Tibial artery (tissue), 4 donors: Measurements from ENCODE around the gene FBN1.
A peak's percentile ranks its signal among the peaks of the same experiment; 100 is the strongest.

Experiments used
- DNase-seq, 2 donors: peaks; one replicate each; pipeline ENCODE4 v3.0.0-alpha.2; 2019
- H3K27ac ChIP-seq, 2 donors: fragments of 200-600 bp; sonication (generic) in 1 of 2; 1 replicate in 1 of 2; 2 replicates in 1 of 2; pipeline ENCODE4 v1.5.1; 2018 to 2019; ENCODE audit warnings: mild to moderate bottlenecking in 1 of 2
- H3K27me3 ChIP-seq, 2 donors: fragments of 200-600 bp; sonication (generic) in 1 of 2; one replicate each; pipeline versions ENCODE4 v1.5.1 to v1.6.0; 2016 to 2019
- H3K36me3 ChIP-seq, 3 donors: fragments of 200-600 bp; sonication (generic) in 2 of 3; one replicate each; pipeline ENCODE4 v1.5.1; 2016 to 2019; ENCODE audit warnings: mild to moderate bottlenecking in 2 of 3
- H3K4me1 ChIP-seq, 4 donors: fragments of 200-600 bp; sonication (generic) in 2 of 4; 1 replicate in 3 of 4; 2 replicates in 1 of 4; pipeline ENCODE4 v1.5.1; 2016 to 2019
- H3K4me3 ChIP-seq, 2 donors: fragments of 200-600 bp; sonication (generic) in 1 of 2; 1 replicate in 1 of 2; 2 replicates in 1 of 2; pipeline ENCODE4 v1.5.1; 2018 to 2019; ENCODE audit warnings: mild to moderate bottlenecking in 2 of 2
- H3K9me3 ChIP-seq, 3 donors: fragments of 200-600 bp; sonication (generic) in 1 of 3; one replicate each; pipeline ENCODE4 v1.5.1; 2016 to 2019
- CTCF ChIP-seq, 2 experiments: fragments of 200-600 bp in 1 of 2; fragments of 450-650 bp in 1 of 2; IDR thresholded peaks; one replicate each; pipeline ENCODE4 v1.5.1; 2017 to 2019; ENCODE audit warnings: antibody characterized with exemption in 2 of 2, mild to moderate bottlenecking in 1 of 2, moderate library complexity in 1 of 2
- intact Hi-C: fragments of 100-400 bp; cut with DNase I; formaldehyde crosslinking; loops from one replicate; pipeline ENCODE4 v1.15.0; 2023; ENCODE audit warnings: low total_unique reads

FBN1 gene

GRCh38 chr15:48650931-48651330, 5.4 kb upstream of the FBN1 start:
- H3K27ac ChIP-seq, result no peak overlapping the region
- no peak for TF ChIP-seq CTCF (IDR thresholded peaks at IDR 0.05)
- intact Hi-C loops, result no loop called here
- H3K4me3 ChIP-seq, result no peak overlapping the region
- peaks cover 0 to 10% (median 8%) of the 10 kb centered on the region in 4 donors for H3K4me1 ChIP-seq
- no peaks in the 10 kb centered on the region for H3K9me3 ChIP-seq
- no peaks in the 10 kb centered on the region for H3K27me3 ChIP-seq
- DNase-seq, result no peak
- no peaks in the 10 kb centered on the region for H3K36me3 ChIP-seq

- Histone ChIP-seq H3K4me3 (no peak overlapping the region), H3K9me3 (no peaks in the 10 kb centered on the region), H3K27ac (peak overlapping the region in 1 of 2 donors; percentile 15), H3K27me3 (no peaks in the 10 kb centered on the region), H3K36me3 (no peaks in the 10 kb centered on the region), H3K4me1 (peaks cover 0 to 15% (median 9%) of the 10 kb centered on the region in 4 donors)
- no peak for DNase-seq
- intact Hi-C loops, result loop anchor here (10.0 kb wide), 1 partner anchor 157 kb away; no protein-coding TSS in a partner anchor
- peak; percentile 19 to 28 for TF ChIP-seq CTCF (IDR thresholded peaks at IDR 0.05)
These were observed 2.5 kb upstream of the FBN1 start for GRCh38 chr15:48647962-48648361.

- Histone ChIP-seq H3K27ac (peak overlapping the region; percentile 93 to 99), H3K4me1 (peaks cover 0 to 31% (median 16%) of the 10 kb centered on the region in 4 donors), H3K27me3 (no peaks in the 10 kb centered on the region), H3K9me3 (no peaks in the 10 kb centered on the region), H3K36me3 (no peaks in the 10 kb centered on the region), H3K4me3 (peak overlapping the region; percentile 93 to 98)
- intact Hi-C loops, result loop anchor here (10.0 kb wide), 1 partner anchor 158 kb away; no protein-coding TSS in a partner anchor
- TF ChIP-seq CTCF (IDR thresholded peaks at IDR 0.05), result no peak
- DNase-seq, result peak in 1 of 2 donors; percentile 66
These were observed 822 bp upstream of the FBN1 start for GRCh38 chr15:48646331-48646730.

- peak in 1 of 2 experiments; percentile 6 for TF ChIP-seq CTCF (IDR thresholded peaks at IDR 0.05)
- Histone ChIP-seq H3K4me3 (peak overlapping the region; percentile 93 to 98), H3K4me1 (peaks cover 0 to 45% (median 23%) of the 10 kb centered on the region in 4 donors), H3K9me3 (no peaks in the 10 kb centered on the region), H3K27ac (peak overlapping the region; percentile 93 to 99), H3K27me3 (no peaks in the 10 kb centered on the region), H3K36me3 (no peaks in the 10 kb centered on the region)
- peak; percentile 55 to 81 for DNase-seq
- intact Hi-C loops, result loop anchor here (10.0 kb wide), 1 partner anchor 160 kb away; no protein-coding TSS in a partner anchor
These were observed 517 bp downstream of the FBN1 start for GRCh38 chr15:48644827-48645557.

- DNase-seq, result peak; percentile 57 to 79
- no peaks in the 10 kb centered on the region for H3K9me3 ChIP-seq
- TF ChIP-seq CTCF (IDR thresholded peaks at IDR 0.05), result no peak
- H3K27ac ChIP-seq, result peak overlapping the region; percentile 93 to 99
- no peaks in the 10 kb centered on the region for H3K36me3 ChIP-seq
- H3K4me1 ChIP-seq, result peaks cover 0 to 50% (median 24%) of the 10 kb centered on the region in 4 donors
- no peaks in the 10 kb centered on the region for H3K27me3 ChIP-seq
- intact Hi-C loops, result loop anchor here (10.0 kb wide), 1 partner anchor 160 kb away; no protein-coding TSS in a partner anchor
- peak overlapping the region; percentile 93 to 98 for H3K4me3 ChIP-seq
These were observed 1.1 kb downstream of the FBN1 start for GRCh38 chr15:48644467-48644826.
